Neural progenitor cell (in vitro differentiated cells): ENCODE data around the gene TPRX2. TPM values are rescaled to one million over a fixed set of nuclear protein-coding genes. Genes with fewer than 3 reads are reported as not detected.

Experiments
- DNase-seq: peaks from one replicate; pipeline ENCODE4 v3.0.0-alpha.2; 2016; ENCODE audit warnings: low spot score
- H2AFZ ChIP-seq: fragments of 200-600 bp; sonication (generic); replicated peaks from 2 replicates; pipeline ENCODE4 v1.6.1; 2016; ENCODE audit warnings: antibody characterized with exemption
- H3F3A ChIP-seq: fragments of 200-600 bp; sonication (generic); 2 replicates; pipeline ENCODE4 v1.6.1; 2016; ENCODE audit warnings: antibody characterized with exemption, low read depth
- H3K27ac ChIP-seq: fragments of 200-600 bp; sonication (generic); 2 replicates; pipeline ENCODE4 v1.5.1; 2016; ENCODE audit warnings: mild to moderate bottlenecking
- H3K27me3 ChIP-seq: fragments of 200-600 bp; sonication (generic); 2 replicates; pipeline ENCODE4 v1.6.1; 2016; ENCODE audit warnings: mild to moderate bottlenecking, moderate library complexity
- H3K36me3 ChIP-seq: fragments of 200-600 bp; sonication (generic); 2 replicates; pipeline ENCODE4 v1.5.1; 2016
- H3K4me1 ChIP-seq: fragments of 200-600 bp; sonication (generic); 2 replicates; pipeline ENCODE4 v1.6.1; 2016; ENCODE audit warnings: mixed run types
- H3K4me2 ChIP-seq: fragments of 200-600 bp; sonication (generic); 2 replicates; pipeline ENCODE4 v1.6.1; 2016
- H3K4me3 ChIP-seq: fragments of 200-600 bp; sonication (generic); 2 replicates; pipeline ENCODE4 v1.5.1; 2016
- H3K79me2 ChIP-seq: fragments of 200-600 bp; sonication (generic); 2 replicates; pipeline ENCODE4 v1.6.1; 2016; ENCODE audit warnings: low read depth
- H3K9ac ChIP-seq: fragments of 200-600 bp; sonication (generic); 2 replicates; pipeline ENCODE4 v1.6.1; 2016
- H3K9me3 ChIP-seq: fragments of 200-600 bp; sonication (generic); 2 replicates; pipeline ENCODE4 v1.5.1; 2016; ENCODE audit warnings: low read depth
- H4K20me1 ChIP-seq: fragments of 200-600 bp; sonication (generic); 2 replicates; pipeline ENCODE4 v1.6.1; 2016; ENCODE audit warnings: low read depth
- H3K27ac Mint-ChIP-seq: 3 replicates; pipeline ENCODE4 v1.8.0; 2021; ENCODE audit warnings: mixed read lengths
- H3K27me3 Mint-ChIP-seq: 2 replicates; pipeline ENCODE4 v1.8.0; 2022; ENCODE audit warnings: low read depth, mild to moderate bottlenecking, inconsistent platforms, moderate library complexity, mixed read lengths; ENCODE audit not compliant: insufficient read depth
- H3K36me3 Mint-ChIP-seq: 3 replicates; pipeline ENCODE4 v1.8.0; 2021; ENCODE audit warnings: mixed read lengths
- H3K4me1 Mint-ChIP-seq: 3 replicates; pipeline ENCODE4 v1.8.0; 2021; ENCODE audit warnings: mixed read lengths
- H3K4me3 Mint-ChIP-seq: 3 replicates; pipeline ENCODE4 v1.8.0; 2021; ENCODE audit warnings: mild to moderate bottlenecking, moderate library complexity, mixed read lengths
- H3K9me3 Mint-ChIP-seq: 3 replicates; pipeline ENCODE4 v1.8.0; 2020; ENCODE audit warnings: mixed read lengths
- EZH2 ChIP-seq: fragments of 200-600 bp; sonication (generic); IDR thresholded peaks from 2 replicates; pipeline ENCODE4 v1.6.1; 2017; ENCODE audit warnings: antibody characterized with exemption, mild to moderate bottlenecking, moderate library complexity
- EZH2phosphoT487 ChIP-seq: fragments of 200-600 bp; sonication (generic); IDR thresholded peaks from 2 replicates; pipeline ENCODE4 v1.6.1; 2017; ENCODE audit warnings: antibody characterized with exemption
- total RNA-seq: library from RNA; depleted of rRNA; stranded (reverse); fragments of >200 nt; gene quantifications from 2 replicates; pipeline ENCODE4 v1.2.3, GENCODE V29; 2015; ENCODE audit warnings: low replicate concordance
- TF ChIP-seq, protein P1 (sequence below): fragments of 200-600 bp; sonication (generic); IDR thresholded peaks from 2 replicates; pipeline ENCODE4 v1.5.1; 2017; ENCODE audit warnings: antibody characterized with exemption, mild to moderate bottlenecking

Gene TPRX2
- total RNA-seq, 1 donor from 2014 or later, result not detected

DNA sequence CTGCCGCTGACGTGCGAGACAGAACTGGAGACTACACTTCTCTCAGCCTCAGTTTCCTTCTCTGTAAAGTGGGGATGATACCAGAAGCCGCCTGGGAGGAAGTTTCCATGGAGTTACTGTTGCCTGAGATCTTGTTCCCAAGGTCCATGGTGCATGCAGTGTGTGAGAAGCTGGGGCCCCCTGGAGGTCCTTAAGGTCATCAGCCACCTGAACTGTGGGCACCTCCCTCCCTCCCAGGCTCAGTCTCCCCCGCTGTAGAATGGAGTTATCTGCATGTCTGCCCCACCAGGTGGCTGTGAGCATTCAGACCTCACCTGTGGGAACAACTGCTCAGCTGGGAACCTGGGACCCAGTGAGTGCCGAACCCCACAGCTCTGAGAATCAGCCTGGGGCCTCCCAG, 34.6 kb upstream of the TPRX2 start:
- H3F3A ChIP-seq, result peaks cover 55% of the 10 kb centered on the region
- H3K9me3 ChIP-seq, result no peaks in the 10 kb centered on the region
- Mint-ChIP-seq H3K9me3 (peaks cover 6% of the 10 kb centered on the region), H3K27ac (no peak overlapping the region), H3K4me3 (peak overlapping the region; percentile 46), H3K36me3 (no peaks in the 10 kb centered on the region), H3K27me3 (peaks cover 11% of the 10 kb centered on the region), H3K4me1 (peaks cover 56% of the 10 kb centered on the region)
- H3K4me3 ChIP-seq, result no peak overlapping the region
- no peaks in the 10 kb centered on the region for H3K36me3 ChIP-seq
- no peaks in the 10 kb centered on the region for H4K20me1 ChIP-seq
- H3K79me2 ChIP-seq, result no peaks in the 10 kb centered on the region
- H2AFZ ChIP-seq, result no peak overlapping the region
- H3K27ac ChIP-seq, result no peak overlapping the region
- H3K4me2 ChIP-seq, result no peak overlapping the region
- H3K4me1 ChIP-seq, result peaks cover 54% of the 10 kb centered on the region
- no peak overlapping the region for H3K9ac ChIP-seq
- no peaks in the 10 kb centered on the region for H3K27me3 ChIP-seq
- TF ChIP-seq, protein P1, sequence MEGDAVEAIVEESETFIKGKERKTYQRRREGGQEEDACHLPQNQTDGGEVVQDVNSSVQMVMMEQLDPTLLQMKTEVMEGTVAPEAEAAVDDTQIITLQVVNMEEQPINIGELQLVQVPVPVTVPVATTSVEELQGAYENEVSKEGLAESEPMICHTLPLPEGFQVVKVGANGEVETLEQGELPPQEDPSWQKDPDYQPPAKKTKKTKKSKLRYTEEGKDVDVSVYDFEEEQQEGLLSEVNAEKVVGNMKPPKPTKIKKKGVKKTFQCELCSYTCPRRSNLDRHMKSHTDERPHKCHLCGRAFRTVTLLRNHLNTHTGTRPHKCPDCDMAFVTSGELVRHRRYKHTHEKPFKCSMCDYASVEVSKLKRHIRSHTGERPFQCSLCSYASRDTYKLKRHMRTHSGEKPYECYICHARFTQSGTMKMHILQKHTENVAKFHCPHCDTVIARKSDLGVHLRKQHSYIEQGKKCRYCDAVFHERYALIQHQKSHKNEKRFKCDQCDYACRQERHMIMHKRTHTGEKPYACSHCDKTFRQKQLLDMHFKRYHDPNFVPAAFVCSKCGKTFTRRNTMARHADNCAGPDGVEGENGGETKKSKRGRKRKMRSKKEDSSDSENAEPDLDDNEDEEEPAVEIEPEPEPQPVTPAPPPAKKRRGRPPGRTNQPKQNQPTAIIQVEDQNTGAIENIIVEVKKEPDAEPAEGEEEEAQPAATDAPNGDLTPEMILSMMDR, result peak; percentile 11
- TF ChIP-seq EZH2phosphoT487, result no peak
- no peak for TF ChIP-seq EZH2
- DNase-seq, result no peak

DNA sequence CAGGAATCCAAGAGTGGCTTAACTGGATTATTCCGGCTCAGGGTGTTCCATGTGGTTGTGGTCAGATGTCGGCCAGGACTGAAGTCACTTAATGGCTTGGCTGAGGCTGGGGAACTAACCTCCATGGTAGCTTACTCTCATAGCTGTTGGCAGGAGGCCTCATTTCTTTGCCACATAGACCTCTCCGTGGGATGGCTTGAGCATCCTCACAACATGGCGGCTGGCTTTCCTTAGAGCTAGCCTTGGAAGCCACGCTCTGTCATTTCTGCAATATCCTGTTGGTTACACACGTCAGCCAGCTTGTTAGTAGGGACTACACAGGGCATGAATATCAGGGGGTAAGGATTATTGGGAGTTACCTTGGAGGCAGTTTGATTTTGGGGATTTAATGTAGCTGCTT, 32.2 kb upstream of the TPRX2 start:
- H3K27ac ChIP-seq, result no peak overlapping the region
- no peak overlapping the region for H3K9ac ChIP-seq
- H2AFZ ChIP-seq, result peak overlapping the region; percentile 34
- no peak overlapping the region for H3K4me3 Mint-ChIP-seq
- H3K36me3 Mint-ChIP-seq, result no peaks in the 10 kb centered on the region
- peaks cover 6% of the 10 kb centered on the region for H3K9me3 Mint-ChIP-seq
- peaks cover 41% of the 10 kb centered on the region for H3K4me1 Mint-ChIP-seq
- no peak overlapping the region for H3K4me2 ChIP-seq
- H3F3A ChIP-seq, result peaks cover 36% of the 10 kb centered on the region
- H3K36me3 ChIP-seq, result no peaks in the 10 kb centered on the region
- TF ChIP-seq, protein P1, result no peak
- peaks cover 10% of the 10 kb centered on the region for H3K27me3 Mint-ChIP-seq
- H3K27ac Mint-ChIP-seq, result peak overlapping the region; percentile 66
- no peak overlapping the region for H3K4me3 ChIP-seq
- H3K9me3 ChIP-seq, result no peaks in the 10 kb centered on the region
- peaks cover 30% of the 10 kb centered on the region for H3K4me1 ChIP-seq
- H4K20me1 ChIP-seq, result no peaks in the 10 kb centered on the region
- DNase-seq, result no peak
- H3K27me3 ChIP-seq, result no peaks in the 10 kb centered on the region
- no peaks in the 10 kb centered on the region for H3K79me2 ChIP-seq

DNA sequence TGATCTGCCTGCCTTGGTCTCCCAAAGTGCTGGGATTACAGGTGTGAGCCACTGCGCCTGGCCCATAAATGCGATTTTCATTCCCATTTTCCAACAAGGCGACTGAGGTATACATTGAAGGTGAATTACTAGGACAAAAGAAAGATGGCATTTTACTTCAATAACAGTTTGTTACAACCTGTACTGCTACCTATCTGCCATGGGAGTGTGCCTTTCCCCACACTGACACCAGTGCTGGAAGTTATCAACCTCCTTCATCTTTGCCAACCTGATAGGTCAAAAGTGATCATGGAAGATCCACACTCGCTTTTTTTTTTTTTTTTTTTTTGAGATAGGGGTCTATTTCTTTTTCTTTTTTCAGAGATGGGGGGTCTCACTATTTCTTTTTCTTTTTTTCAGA, 26.3 kb upstream of the TPRX2 start:
- Mint-ChIP-seq H3K27ac (no peak overlapping the region), H3K9me3 (peaks cover 2% of the 10 kb centered on the region), H3K27me3 (peaks cover 16% of the 10 kb centered on the region), H3K4me1 (peaks cover 15% of the 10 kb centered on the region), H3K36me3 (no peaks in the 10 kb centered on the region), H3K4me3 (no peak overlapping the region)
- Histone ChIP-seq H4K20me1 (no peaks in the 10 kb centered on the region), H3K9me3 (no peaks in the 10 kb centered on the region), H3F3A (peaks cover 22% of the 10 kb centered on the region), H3K27ac (no peak overlapping the region), H3K4me3 (no peak overlapping the region), H3K27me3 (no peaks in the 10 kb centered on the region), H2AFZ (no peak overlapping the region), H3K4me1 (peaks cover 11% of the 10 kb centered on the region), H3K36me3 (no peaks in the 10 kb centered on the region), H3K79me2 (no peaks in the 10 kb centered on the region), H3K4me2 (no peak overlapping the region), H3K9ac (no peak overlapping the region)
- DNase-seq, result no peak
- TF ChIP-seq EZH2 (no peak), EZH2phosphoT487 (no peak)
- TF ChIP-seq, protein P1, result peak; percentile 6
